HUES6 (cell line): ENCODE measurements around the gene ARHGAP24.

ENCODE experiments used
- H3K27ac ChIP-seq: 2 replicates; pipeline ENCODE4 v1.7.0; 2013; ENCODE audit warnings: low read depth, mild to moderate bottlenecking, low read length, inconsistent platforms
- H3K27me3 ChIP-seq: 2 replicates; pipeline ENCODE4 v1.6.1; 2013; ENCODE audit warnings: low read length; ENCODE audit not compliant: control insufficient read depth, insufficient read depth
- H3K36me3 ChIP-seq: 2 replicates; pipeline ENCODE4 v1.6.1; 2013; ENCODE audit warnings: low read length; ENCODE audit not compliant: control insufficient read depth, insufficient read depth
- H3K4me1 ChIP-seq: 2 replicates; pipeline ENCODE4 v1.6.1; 2013; ENCODE audit warnings: low read length; ENCODE audit not compliant: control insufficient read depth, insufficient read depth
- H3K4me3 ChIP-seq: 2 replicates; pipeline ENCODE4 v1.5.1; 2013; ENCODE audit warnings: low read depth, low read length
- H3K9ac ChIP-seq: one replicate; pipeline ENCODE4 v1.6.1; 2013; ENCODE audit warnings: mild to moderate bottlenecking, low read length
- H3K9me3 ChIP-seq: 2 replicates; pipeline ENCODE4 v1.6.1; 2013; ENCODE audit warnings: low read depth, low read length; ENCODE audit not compliant: control insufficient read depth, insufficient read depth

ARHGAP24 gene

GRCh38 chr4:85486425-85487086, 11.6 kb downstream of the ARHGAP24 start:
- no peak overlapping the region for H3K9ac ChIP-seq
- no peak overlapping the region for H3K4me3 ChIP-seq
- H3K27ac ChIP-seq: no peak overlapping the region
- H3K9me3 ChIP-seq: no peaks in the 10 kb centered on the region
- H3K36me3 ChIP-seq: no peaks in the 10 kb centered on the region
- H3K4me1 ChIP-seq: peaks cover 12% of the 10 kb centered on the region
- no peaks in the 10 kb centered on the region for H3K27me3 ChIP-seq

GRCh38 chr4:85488416-85488815, 13.5 kb downstream of the ARHGAP24 start:
- no peaks in the 10 kb centered on the region for H3K9me3 ChIP-seq
- no peak overlapping the region for H3K4me3 ChIP-seq
- H3K4me1 ChIP-seq: peaks cover 6% of the 10 kb centered on the region
- no peaks in the 10 kb centered on the region for H3K36me3 ChIP-seq
- no peak overlapping the region for H3K27ac ChIP-seq
- no peaks in the 10 kb centered on the region for H3K27me3 ChIP-seq
- no peak overlapping the region for H3K9ac ChIP-seq

GRCh38 chr4:85489273-85489981, 14.5 kb downstream of the ARHGAP24 start:
- Histone ChIP-seq H3K36me3 (no peaks in the 10 kb centered on the region), H3K9ac (no peak overlapping the region), H3K9me3 (no peaks in the 10 kb centered on the region), H3K27me3 (no peaks in the 10 kb centered on the region), H3K27ac (no peak overlapping the region), H3K4me3 (no peak overlapping the region), H3K4me1 (peaks cover 6% of the 10 kb centered on the region)

GRCh38 chr4:85491527-85491926, 16.6 kb downstream of the ARHGAP24 start:
- Histone ChIP-seq H3K36me3 (no peaks in the 10 kb centered on the region), H3K9me3 (no peaks in the 10 kb centered on the region), H3K27ac (no peak overlapping the region), H3K9ac (no peak overlapping the region), H3K4me3 (no peak overlapping the region), H3K27me3 (no peaks in the 10 kb centered on the region), H3K4me1 (peaks cover 6% of the 10 kb centered on the region)

GRCh38 chr4:85492336-85492735, 17.4 kb downstream of the ARHGAP24 start:
- Histone ChIP-seq H3K9me3 (no peaks in the 10 kb centered on the region), H3K27ac (no peak overlapping the region), H3K36me3 (no peaks in the 10 kb centered on the region), H3K27me3 (no peaks in the 10 kb centered on the region), H3K9ac (no peak overlapping the region), H3K4me3 (no peak overlapping the region), H3K4me1 (peaks cover 6% of the 10 kb centered on the region)

- Histone ChIP-seq H3K9me3 (no peaks in the 10 kb centered on the region), H3K36me3 (no peaks in the 10 kb centered on the region), H3K4me3 (no peak overlapping the region), H3K4me1 (no peaks in the 10 kb centered on the region), H3K27me3 (no peaks in the 10 kb centered on the region), H3K27ac (no peak overlapping the region), H3K9ac (no peak overlapping the region)
Measured at GRCh38 chr4:85495621-85496020, 20.7 kb downstream of the ARHGAP24 start.

- Histone ChIP-seq H3K4me1 (no peaks in the 10 kb centered on the region), H3K9ac (no peak overlapping the region), H3K9me3 (no peaks in the 10 kb centered on the region), H3K4me3 (no peak overlapping the region), H3K27ac (no peak overlapping the region), H3K36me3 (no peaks in the 10 kb centered on the region), H3K27me3 (no peaks in the 10 kb centered on the region)
Measured at GRCh38 chr4:85496126-85496849, 21.3 kb downstream of the ARHGAP24 start.

GRCh38 chr4:85496933-85497332, 22.0 kb downstream of the ARHGAP24 start:
- no peak overlapping the region for H3K9ac ChIP-seq
- H3K9me3 ChIP-seq: no peaks in the 10 kb centered on the region
- H3K36me3 ChIP-seq: no peaks in the 10 kb centered on the region
- no peaks in the 10 kb centered on the region for H3K4me1 ChIP-seq
- H3K27ac ChIP-seq: no peak overlapping the region
- no peak overlapping the region for H3K4me3 ChIP-seq
- no peaks in the 10 kb centered on the region for H3K27me3 ChIP-seq

- no peak overlapping the region for H3K4me3 ChIP-seq
- H3K27ac ChIP-seq: no peak overlapping the region
- no peak overlapping the region for H3K9ac ChIP-seq
- H3K4me1 ChIP-seq: no peaks in the 10 kb centered on the region
- H3K36me3 ChIP-seq: no peaks in the 10 kb centered on the region
- H3K9me3 ChIP-seq: no peaks in the 10 kb centered on the region
- no peaks in the 10 kb centered on the region for H3K27me3 ChIP-seq
Measured at GRCh38 chr4:85498068-85498733, 23.3 kb downstream of the ARHGAP24 start.

GRCh38 chr4:85499573-85499972, 24.6 kb downstream of the ARHGAP24 start:
- H3K4me1 ChIP-seq: no peaks in the 10 kb centered on the region
- no peak overlapping the region for H3K27ac ChIP-seq
- no peaks in the 10 kb centered on the region for H3K9me3 ChIP-seq
- H3K4me3 ChIP-seq: no peak overlapping the region
- H3K36me3 ChIP-seq: no peaks in the 10 kb centered on the region
- no peaks in the 10 kb centered on the region for H3K27me3 ChIP-seq
- no peak overlapping the region for H3K9ac ChIP-seq
